Muscle layer of colon (tissue), 2 donors: ENCODE results near the gene CLEC16A.

Experiments used
- H3K27ac ChIP-seq: one replicate; pipeline ENCODE4 v1.7.0; 2013; ENCODE audit warnings: low read depth, mild to moderate bottlenecking, low read length, moderate library complexity
- H3K27me3 ChIP-seq, 2 donors: one replicate each; pipeline ENCODE4 v1.7.0; 2013; ENCODE audit warnings: low read length in 2 of 2, mild to moderate bottlenecking in 2 of 2; ENCODE audit not compliant: insufficient read depth in 2 of 2, control insufficient read depth in 1 of 2
- H3K36me3 ChIP-seq: one replicate; pipeline ENCODE4 v1.7.0; 2013; ENCODE audit warnings: mild to moderate bottlenecking, low read length; ENCODE audit not compliant: insufficient read depth
- H3K4me1 ChIP-seq: one replicate; pipeline ENCODE4 v1.7.0; 2013; ENCODE audit warnings: mild to moderate bottlenecking, low read length; ENCODE audit not compliant: insufficient read depth
- H3K4me3 ChIP-seq, 2 donors: one replicate each; pipeline ENCODE4 v1.7.0; 2013; ENCODE audit warnings: low read length in 2 of 2, low read depth in 1 of 2, mild to moderate bottlenecking in 1 of 2, moderate library complexity in 1 of 2
- H3K9ac ChIP-seq: one replicate; pipeline ENCODE4 v1.7.0; 2013; ENCODE audit warnings: low read length
- H3K9me3 ChIP-seq: one replicate; pipeline ENCODE4 v1.7.0; 2013; ENCODE audit warnings: mild to moderate bottlenecking, low read length
- donor health status: abdominal sarcoma.
- donor health status: Adenocarcinoma of cecum.

The CLEC16A gene

GRCh38 chr16:10988164-10988803 is 43.9 kb downstream of the CLEC16A start:
- Histone ChIP-seq H3K9me3 (no peaks in the 10 kb centered on the region), H3K9ac (no peak overlapping the region)

GRCh38 chr16:10988879-10989278 is 44.5 kb downstream of the CLEC16A start:
- Histone ChIP-seq H3K36me3 (peaks cover 19% of the 10 kb centered on the region), H3K9me3 (no peaks in the 10 kb centered on the region), H3K4me1 (peaks cover 5% of the 10 kb centered on the region), H3K4me3 (no peak overlapping the region), H3K9ac (no peak overlapping the region), H3K27me3 (no peaks in the 10 kb centered on the region), H3K27ac (no peak overlapping the region)

More at GRCh38 chr16:10988164-10988803, 43.9 kb downstream of the CLEC16A start:
- H3K27ac ChIP-seq = no peak overlapping the region
- no peaks in the 10 kb centered on the region for H3K27me3 ChIP-seq
- no peak overlapping the region for H3K4me3 ChIP-seq
- H3K36me3 ChIP-seq = peaks cover 19% of the 10 kb centered on the region
- peaks cover 5% of the 10 kb centered on the region for H3K4me1 ChIP-seq

- H3K9ac ChIP-seq = no peak overlapping the region
- H3K36me3 ChIP-seq = peaks cover 15% of the 10 kb centered on the region
- H3K27ac ChIP-seq = no peak overlapping the region
- no peaks in the 10 kb centered on the region for H3K27me3 ChIP-seq
- H3K9me3 ChIP-seq = no peaks in the 10 kb centered on the region
- no peak overlapping the region for H3K4me3 ChIP-seq
- peaks cover 5% of the 10 kb centered on the region for H3K4me1 ChIP-seq
Measured at GRCh38 chr16:10989559-10989958, 45.2 kb downstream of the CLEC16A start.

- Histone ChIP-seq H3K4me3 (no peak overlapping the region), H3K36me3 (peaks cover 15% of the 10 kb centered on the region), H3K9ac (no peak overlapping the region), H3K4me1 (peaks cover 5% of the 10 kb centered on the region), H3K27me3 (no peaks in the 10 kb centered on the region), H3K9me3 (no peaks in the 10 kb centered on the region), H3K27ac (no peak overlapping the region)
Measured at GRCh38 chr16:10990378-10990777, 46.0 kb downstream of the CLEC16A start.

GRCh38 chr16:10992112-10992511 is 47.7 kb downstream of the CLEC16A start:
- Histone ChIP-seq H3K4me1 (peaks cover 5% of the 10 kb centered on the region), H3K36me3 (peaks cover 16% of the 10 kb centered on the region), H3K9ac (no peak overlapping the region), H3K4me3 (no peak overlapping the region), H3K9me3 (no peaks in the 10 kb centered on the region), H3K27me3 (no peaks in the 10 kb centered on the region), H3K27ac (no peak overlapping the region)

- Histone ChIP-seq H3K36me3 (peaks cover 13% of the 10 kb centered on the region), H3K27ac (no peak overlapping the region), H3K9ac (no peak overlapping the region), H3K4me3 (no peak overlapping the region), H3K4me1 (peaks cover 5% of the 10 kb centered on the region), H3K27me3 (no peaks in the 10 kb centered on the region), H3K9me3 (no peaks in the 10 kb centered on the region)
Measured at GRCh38 chr16:10992797-10993196, 48.4 kb downstream of the CLEC16A start.

GRCh38 chr16:10993649-10994048 is 49.3 kb downstream of the CLEC16A start:
- H3K9me3 ChIP-seq = no peaks in the 10 kb centered on the region
- no peak overlapping the region for H3K27ac ChIP-seq
- no peak overlapping the region for H3K9ac ChIP-seq
- no peak overlapping the region for H3K4me3 ChIP-seq
- peaks cover 7% of the 10 kb centered on the region for H3K36me3 ChIP-seq
- H3K27me3 ChIP-seq = no peaks in the 10 kb centered on the region
- H3K4me1 ChIP-seq = peaks cover 5% of the 10 kb centered on the region

- H3K4me1 ChIP-seq = peaks cover 5% of the 10 kb centered on the region
- H3K27ac ChIP-seq = no peak overlapping the region
- peaks cover 7% of the 10 kb centered on the region for H3K36me3 ChIP-seq
- no peak overlapping the region for H3K4me3 ChIP-seq
- H3K9me3 ChIP-seq = no peaks in the 10 kb centered on the region
- no peak overlapping the region for H3K9ac ChIP-seq
- H3K27me3 ChIP-seq = no peaks in the 10 kb centered on the region
Measured at GRCh38 chr16:10994571-10994970, 50.2 kb downstream of the CLEC16A start.

- no peak overlapping the region for H3K4me3 ChIP-seq
- H3K27me3 ChIP-seq = no peaks in the 10 kb centered on the region
- H3K36me3 ChIP-seq = peaks cover 7% of the 10 kb centered on the region
- no peak overlapping the region for H3K9ac ChIP-seq
- no peaks in the 10 kb centered on the region for H3K9me3 ChIP-seq
- H3K4me1 ChIP-seq = peaks cover 5% of the 10 kb centered on the region
- H3K27ac ChIP-seq = no peak overlapping the region
Measured at GRCh38 chr16:10995565-10995964, 51.2 kb downstream of the CLEC16A start.

GRCh38 chr16:10997485-10997884 is 53.1 kb downstream of the CLEC16A start:
- H3K27ac ChIP-seq = no peak overlapping the region
- H3K9me3 ChIP-seq = no peaks in the 10 kb centered on the region
- H3K4me3 ChIP-seq = no peak overlapping the region
- peaks cover 7% of the 10 kb centered on the region for H3K36me3 ChIP-seq
- no peaks in the 10 kb centered on the region for H3K27me3 ChIP-seq
- no peak overlapping the region for H3K9ac ChIP-seq
- peaks cover under 1% of the 10 kb centered on the region for H3K4me1 ChIP-seq

- Histone ChIP-seq H3K36me3 (peaks cover 7% of the 10 kb centered on the region), H3K27ac (no peak overlapping the region), H3K27me3 (no peaks in the 10 kb centered on the region), H3K9ac (no peak overlapping the region), H3K4me3 (no peak overlapping the region), H3K4me1 (peaks cover 3% of the 10 kb centered on the region), H3K9me3 (no peaks in the 10 kb centered on the region)
Measured at GRCh38 chr16:10999300-10999699, 54.9 kb downstream of the CLEC16A start.

GRCh38 chr16:11001611-11002010 is 57.2 kb downstream of the CLEC16A start:
- Histone ChIP-seq H3K4me1 (peaks cover 15% of the 10 kb centered on the region), H3K9ac (no peak overlapping the region), H3K27me3 (no peaks in the 10 kb centered on the region), H3K4me3 (no peak overlapping the region), H3K9me3 (no peaks in the 10 kb centered on the region), H3K27ac (no peak overlapping the region), H3K36me3 (peaks cover 1% of the 10 kb centered on the region)
